Smooth muscle cell (in vitro differentiated cells): ENCODE results near the gene MYOM1. TPM values are rescaled to one million over a fixed set of nuclear protein-coding genes. Genes with fewer than 3 reads are reported as not detected.

Experiments used
- DNase-seq: peaks from one replicate; lab custom pipeline; 2025; ENCODE audit not compliant: unreplicated experiment; lab: John Stamatoyannopoulos, UW
- H2AFZ ChIP-seq: fragments of 200-600 bp; sonication (generic); 2 replicates; pipeline ENCODE4 v1.6.0; 2016; ENCODE audit warnings: antibody characterized with exemption, low read depth, mild to moderate bottlenecking
- H3F3A ChIP-seq: fragments of 200-600 bp; sonication (generic); 2 replicates; pipeline ENCODE4 v1.6.0; 2017; ENCODE audit warnings: antibody characterized with exemption, low read depth
- H3K27ac ChIP-seq: fragments of 200-600 bp; sonication (generic); 2 replicates; pipeline ENCODE4 v1.5.1; 2016; ENCODE audit warnings: low read depth, mild to moderate bottlenecking
- H3K27me3 ChIP-seq: fragments of 200-600 bp; sonication (generic); 2 replicates; pipeline ENCODE4 v1.6.1; 2016; ENCODE audit warnings: low read depth, mild to moderate bottlenecking
- H3K36me3 ChIP-seq: fragments of 200-600 bp; sonication (generic); 2 replicates; pipeline ENCODE4 v1.5.1; 2016; ENCODE audit warnings: low read depth
- H3K4me1 ChIP-seq: fragments of 200-600 bp; sonication (generic); 2 replicates; pipeline ENCODE4 v1.5.1; 2016; ENCODE audit warnings: low read depth
- H3K4me2 ChIP-seq: fragments of 200-600 bp; sonication (generic); 2 replicates; pipeline ENCODE4 v1.6.0; 2016; ENCODE audit warnings: mild to moderate bottlenecking
- H3K4me3 ChIP-seq: fragments of 200-600 bp; sonication (generic); 2 replicates; pipeline ENCODE4 v1.5.1; 2016; ENCODE audit warnings: mild to moderate bottlenecking
- H3K79me2 ChIP-seq: fragments of 200-600 bp; sonication (generic); 2 replicates; pipeline ENCODE4 v1.6.0; 2016; ENCODE audit warnings: low read depth, mild to moderate bottlenecking
- H3K9ac ChIP-seq: fragments of 200-600 bp; sonication (generic); 2 replicates; pipeline ENCODE4 v1.6.0; 2016; ENCODE audit warnings: low read depth
- H3K9me3 ChIP-seq: fragments of 200-600 bp; sonication (generic); replicated peaks from 2 replicates; pipeline ENCODE4 v1.5.1; 2016; ENCODE audit warnings: low read depth
- H4K20me1 ChIP-seq: fragments of 200-600 bp; sonication (generic); 2 replicates; pipeline ENCODE4 v1.6.0; 2016; ENCODE audit warnings: low read depth
- CTCF ChIP-seq: fragments of 200-600 bp; sonication (generic); IDR thresholded peaks from 2 replicates; pipeline ENCODE4 v1.5.1; 2017; ENCODE audit warnings: borderline replicate concordance, mild to moderate bottlenecking, antibody characterized with exemption; ENCODE audit not compliant: insufficient read depth, poor library complexity, severe bottlenecking
- WGBS: methylation state at CpG from one replicate; pipeline ENCODE4 v1.1.7; 2016; ENCODE audit warnings: low lambda C conversion rate; 5-methylcytosine and 5-hydroxymethylcytosine counted together
- polyA plus RNA-seq: library from polyadenylated mRNA; unstranded; fragments of >200 nt; fragmentation: Nextera tagmentation; extraction: Ambion mirVana; gene quantifications from 2 replicates; pipeline ENCODE4 v1.2.1, GENCODE V29; 2016
- total RNA-seq: library from RNA; depleted of rRNA; stranded (reverse); fragments of >200 nt; gene quantifications from 2 replicates; pipeline ENCODE4 v1.2.3, GENCODE V29; 2014

The MYOM1 gene
- total and polyA plus RNA-seq, 2 experiments from 2014 or later = 0.40 to 0.87 TPM

GRCh38 chr18:3046216-3046808, 173.5 kb downstream of the MYOM1 start:
- H3K4me1 ChIP-seq = peaks cover 14% of the 10 kb centered on the region
- TF ChIP-seq CTCF = no peak

GRCh38 chr18:3044931-3045698, 174.7 kb downstream of the MYOM1 start:
- no peaks in the 10 kb centered on the region for H3K79me2 ChIP-seq
- no peaks in the 10 kb centered on the region for H3K27me3 ChIP-seq
- TF ChIP-seq CTCF = no peak
- DNase-seq = no peak
- no peaks in the 10 kb centered on the region for H3K9me3 ChIP-seq
- no peak overlapping the region for H3K4me3 ChIP-seq
- peaks cover 9% of the 10 kb centered on the region for H3K4me1 ChIP-seq
- H3F3A ChIP-seq = no peaks in the 10 kb centered on the region
- no peaks in the 10 kb centered on the region for H3K36me3 ChIP-seq
- no peak overlapping the region for H3K9ac ChIP-seq
- H2AFZ ChIP-seq = no peak overlapping the region
- 74% methylated on average over 12 of the region's 12 CpGs for WGBS
- no peak overlapping the region for H3K4me2 ChIP-seq
- no peak overlapping the region for H3K27ac ChIP-seq
- no peaks in the 10 kb centered on the region for H4K20me1 ChIP-seq

More at GRCh38 chr18:3046216-3046808, 173.5 kb downstream of the MYOM1 start:
- no peak overlapping the region for H2AFZ ChIP-seq
- no peaks in the 10 kb centered on the region for H3K27me3 ChIP-seq
- H3F3A ChIP-seq = no peaks in the 10 kb centered on the region
- no peak overlapping the region for H3K9ac ChIP-seq
- H4K20me1 ChIP-seq = no peaks in the 10 kb centered on the region
- no peaks in the 10 kb centered on the region for H3K9me3 ChIP-seq
- 94% methylated on average over 4 of the region's 4 CpGs for WGBS
- no peak overlapping the region for H3K27ac ChIP-seq
- no peak overlapping the region for H3K4me2 ChIP-seq
- no peak overlapping the region for H3K4me3 ChIP-seq
- no peaks in the 10 kb centered on the region for H3K36me3 ChIP-seq
- no peaks in the 10 kb centered on the region for H3K79me2 ChIP-seq
- no peak for DNase-seq

- Histone ChIP-seq H3K27ac (no peak overlapping the region), H3K9ac (no peak overlapping the region)
- WGBS = 95% methylated on average over 2 of the region's 2 CpGs
Observed at GRCh38 chr18:3042379-3042778, 177.4 kb downstream of the MYOM1 start.

More at GRCh38 chr18:3042379-3042778, 177.4 kb downstream of the MYOM1 start:
- Histone ChIP-seq H3K4me3 (no peak overlapping the region), H3K79me2 (no peaks in the 10 kb centered on the region), H3K36me3 (no peaks in the 10 kb centered on the region), H3K4me2 (no peak overlapping the region), H3K9me3 (no peaks in the 10 kb centered on the region), H3K27me3 (no peaks in the 10 kb centered on the region), H3F3A (no peaks in the 10 kb centered on the region), H4K20me1 (no peaks in the 10 kb centered on the region), H2AFZ (no peak overlapping the region), H3K4me1 (peaks cover 5% of the 10 kb centered on the region)
- DNase-seq = no peak
- TF ChIP-seq CTCF = no peak
